Measurements from ENCODE around the gene FBXW11.
"Not testable (repeated sequence)": the region's sequence is repeated elsewhere in the genome, so short reads cannot be mapped to it uniquely, and the experiment has no call there.

FBXW11 gene

GRCh38 chr5:171931163-171931562 is 75.3 kb downstream of the FBXW11 start:
- no peak for DNase-seq (ENCODE audit: low spot score)
- H3K27ac ChIP-seq, result no peak overlapping the region

DNA sequence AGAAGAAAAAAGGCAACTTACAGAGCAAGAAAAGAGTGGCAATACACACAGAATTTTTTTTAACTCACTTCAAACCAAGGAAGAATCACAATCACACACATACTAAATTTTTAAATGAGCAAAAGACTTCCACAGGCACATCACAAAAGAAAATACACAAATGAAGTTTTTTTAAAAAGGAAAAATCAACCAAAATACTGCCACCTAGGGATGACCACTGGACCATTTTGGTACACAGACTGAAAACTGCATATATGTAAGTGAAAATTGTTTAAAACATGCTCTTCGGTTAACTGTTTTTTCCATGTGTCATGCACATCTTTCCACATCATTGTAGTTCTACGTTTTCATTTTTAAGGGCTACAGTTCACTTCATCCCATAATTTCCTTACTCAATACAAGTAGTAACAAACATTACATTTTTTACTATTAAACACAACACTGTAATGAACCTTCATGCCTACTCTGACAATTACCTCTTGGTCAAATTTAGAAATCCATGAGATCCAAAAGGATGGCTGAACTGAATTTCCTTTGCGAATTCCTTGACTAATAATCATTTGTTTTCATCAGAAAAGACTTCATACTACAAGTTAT is 79.0 kb downstream of the FBXW11 start:
- Histone ChIP-seq H3K27ac (no peak overlapping the region), H3K4me3 (no peak overlapping the region)
- DNase-seq (ENCODE audit: low spot score), result no peak
- TF ChIP-seq, protein P1, sequence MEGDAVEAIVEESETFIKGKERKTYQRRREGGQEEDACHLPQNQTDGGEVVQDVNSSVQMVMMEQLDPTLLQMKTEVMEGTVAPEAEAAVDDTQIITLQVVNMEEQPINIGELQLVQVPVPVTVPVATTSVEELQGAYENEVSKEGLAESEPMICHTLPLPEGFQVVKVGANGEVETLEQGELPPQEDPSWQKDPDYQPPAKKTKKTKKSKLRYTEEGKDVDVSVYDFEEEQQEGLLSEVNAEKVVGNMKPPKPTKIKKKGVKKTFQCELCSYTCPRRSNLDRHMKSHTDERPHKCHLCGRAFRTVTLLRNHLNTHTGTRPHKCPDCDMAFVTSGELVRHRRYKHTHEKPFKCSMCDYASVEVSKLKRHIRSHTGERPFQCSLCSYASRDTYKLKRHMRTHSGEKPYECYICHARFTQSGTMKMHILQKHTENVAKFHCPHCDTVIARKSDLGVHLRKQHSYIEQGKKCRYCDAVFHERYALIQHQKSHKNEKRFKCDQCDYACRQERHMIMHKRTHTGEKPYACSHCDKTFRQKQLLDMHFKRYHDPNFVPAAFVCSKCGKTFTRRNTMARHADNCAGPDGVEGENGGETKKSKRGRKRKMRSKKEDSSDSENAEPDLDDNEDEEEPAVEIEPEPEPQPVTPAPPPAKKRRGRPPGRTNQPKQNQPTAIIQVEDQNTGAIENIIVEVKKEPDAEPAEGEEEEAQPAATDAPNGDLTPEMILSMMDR (IDR thresholded peaks at IDR 0.05), result no peak

More at GRCh38 chr5:171931163-171931562, 75.3 kb downstream of the FBXW11 start:
- no peak overlapping the region for H3K4me3 ChIP-seq
- TF ChIP-seq, protein P1 (IDR thresholded peaks at IDR 0.05), result no peak

DNA sequence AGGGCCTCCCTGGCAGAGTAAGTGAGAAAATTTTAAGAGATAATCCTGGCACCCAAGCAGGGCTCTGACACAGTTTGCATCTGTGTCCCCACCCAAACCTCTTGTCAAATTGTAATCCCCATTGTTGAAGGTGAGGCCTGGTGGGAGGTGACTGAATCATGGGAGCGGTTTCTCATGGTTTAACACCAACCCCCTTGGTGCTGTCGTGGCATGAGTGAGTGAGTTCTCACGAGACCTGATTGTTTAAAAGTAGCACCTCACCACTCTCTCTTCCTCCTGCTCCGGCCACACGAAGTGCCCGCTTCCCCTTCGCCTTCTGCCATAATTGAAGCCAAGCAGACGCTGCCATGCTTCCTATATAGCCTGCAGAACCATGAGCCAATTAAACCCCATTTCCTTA is 80.1 kb downstream of the FBXW11 start:
- Histone ChIP-seq H3K4me3 (no peak overlapping the region), H3K27ac (no peak overlapping the region)
- DNase-seq (ENCODE audit: low spot score), result no peak
- TF ChIP-seq, protein P1 (IDR thresholded peaks at IDR 0.05), result no peak

GRCh38 chr5:171924493-171925122 is 81.8 kb downstream of the FBXW11 start:
- no peak overlapping the region for H3K27ac ChIP-seq
- DNase-seq (ENCODE audit: low spot score), result no peak
- H3K4me3 ChIP-seq, result no peak overlapping the region
- TF ChIP-seq, protein P1 (IDR thresholded peaks at IDR 0.05), result no peak

GRCh38 chr5:171920765-171921391 is 85.6 kb downstream of the FBXW11 start:
- H3K27ac ChIP-seq, result no peak overlapping the region
- no peak for DNase-seq (ENCODE audit: low spot score)
- TF ChIP-seq, protein P1 (IDR thresholded peaks at IDR 0.05), result no peak
- H3K4me3 ChIP-seq, result no peak overlapping the region

DNA sequence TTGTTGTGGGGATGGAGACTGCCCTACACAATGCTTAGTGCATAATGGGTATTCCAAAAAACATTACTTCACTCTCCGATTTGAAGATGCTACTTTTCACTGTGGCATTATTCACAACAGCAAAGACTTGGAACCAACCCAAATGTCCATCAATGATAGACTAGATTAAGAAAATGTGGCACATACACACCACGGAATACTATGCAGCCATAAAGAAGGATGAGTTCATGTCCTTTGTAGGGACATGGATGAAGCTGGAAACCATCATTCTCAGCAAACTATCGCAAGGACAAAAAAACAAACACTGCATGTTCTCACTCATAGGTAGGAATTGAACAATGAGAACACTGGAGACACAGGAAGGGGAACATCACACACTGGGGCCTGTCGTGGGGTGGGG is 90.7 kb downstream of the FBXW11 start:
- not testable (repeated sequence) for DNase-seq (ENCODE audit: low spot score); H3K4me3 ChIP-seq; H3K27ac ChIP-seq

DNA sequence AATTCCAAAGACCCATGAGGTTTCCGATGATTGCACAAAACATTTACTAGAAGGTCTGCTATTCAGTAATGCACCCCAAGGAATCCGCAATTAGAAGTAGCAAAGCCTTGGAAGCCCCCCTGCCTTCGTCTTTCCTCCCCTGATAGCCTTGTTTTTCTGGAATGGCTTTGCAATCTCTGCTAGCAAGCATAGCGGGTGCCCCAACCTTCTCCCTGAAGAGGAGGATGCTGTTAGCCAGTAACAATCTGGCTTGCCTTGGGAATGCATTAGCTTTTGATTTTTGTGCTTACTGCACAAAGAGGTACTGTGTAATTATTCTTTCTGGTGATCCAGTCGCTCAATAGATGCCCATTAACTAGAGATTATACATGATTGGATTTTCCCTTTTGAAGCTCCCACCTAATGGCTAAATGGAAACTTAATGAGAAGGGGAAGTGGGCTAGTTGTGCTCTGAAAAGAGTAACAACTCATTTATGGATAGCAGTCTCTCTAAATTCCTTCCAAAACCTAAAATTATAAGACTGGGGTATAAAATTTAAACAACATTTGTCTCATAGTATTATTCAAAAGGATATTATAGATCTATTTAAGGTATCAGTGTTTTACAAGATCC is 91.6 kb downstream of the FBXW11 start:
- TF ChIP-seq, protein P1 (IDR thresholded peaks at IDR 0.05), result no peak
- no peak for DNase-seq (ENCODE audit: low spot score)
- Histone ChIP-seq H3K27ac (no peak overlapping the region), H3K4me3 (no peak overlapping the region)

Measured in coronary artery (tissue), 2 donors.